Lower leg skin (tissue), 4 donors: ENCODE results near the gene PLEKHG4. TPM values are rescaled to one million over a fixed set of nuclear protein-coding genes. Genes with fewer than 3 reads are reported as not detected.

Source experiments
- DNase-seq, 2 donors: peaks; one replicate each; pipeline ENCODE4 v3.0.0-alpha.2; 2019; ENCODE audit warnings: low spot score in 2 of 2
- H3K4me3 ChIP-seq: fragments of 200-600 bp; sonication (generic); 2 replicates; pipeline ENCODE4 v1.5.1; 2017; ENCODE audit warnings: mild to moderate bottlenecking, low read depth; ENCODE audit not compliant: poor library complexity, severe bottlenecking
- CTCF ChIP-seq, 3 donors: fragments of 450-650 bp; IDR thresholded peaks; one replicate each; pipeline ENCODE4 v1.5.1; 2016; ENCODE audit warnings: antibody characterized with exemption in 3 of 3, mild to moderate bottlenecking in 3 of 3, moderate library complexity in 2 of 3
- POLR2A ChIP-seq, 2 donors: fragments of 450-650 bp; IDR thresholded peaks; one replicate each; pipeline ENCODE4 v1.6.1; 2016 to 2017; ENCODE audit warnings: antibody characterized with exemption in 2 of 2, mild to moderate bottlenecking in 1 of 2, moderate library complexity in 1 of 2
- WGBS, 2 donors: methylation state at CpG; one replicate each; pipeline ENCODE4 v1.1.5; 2018; 5-methylcytosine and 5-hydroxymethylcytosine counted together
- intact Hi-C: fragments of 100-400 bp; cut with DNase I; formaldehyde crosslinking; loops from one replicate; pipeline ENCODE4 v1.15.0; 2023; ENCODE audit warnings: low total_unique reads
- total RNA-seq, 4 donors: library from RNA; depleted of rRNA; stranded (reverse); fragments of >200 nt; gene quantifications; one replicate each; pipeline ENCODE4 v1.1.0, GENCODE V29; 2016

The PLEKHG4 gene
- total RNA-seq = 10 to 100 TPM; 16.6 to 28.0 (median 21.2) TPM

GRCh38 chr16:67279296-67280089 is at the start of gene PLEKHG4:
Gene PLEKHG4, plus strand, starts transcription at chr16:67279532. Its CDS starts 513 bp downstream, at chr16:67280045.
- intact Hi-C loops = loop anchor here (5.0 kb wide), 1 partner anchor 188 kb away; no protein-coding TSS in a partner anchor
- TF ChIP-seq POLR2A (IDR thresholded peaks at IDR 0.05) = no peak
- no peak for TF ChIP-seq CTCF (IDR thresholded peaks at IDR 0.05)
- H3K4me3 ChIP-seq = peak within 1 kb of the TSS; percentile 51
- peak; percentile 60 to 94 for DNase-seq
- WGBS, 2 donors = 40 to 43% methylated on average over 28 to 42 of the region's 83 CpGs

GRCh38 chr16:67229906-67230808 is 49.2 kb upstream of the PLEKHG4 start:
- no peak for TF ChIP-seq POLR2A (IDR thresholded peaks at IDR 0.05)
- TF ChIP-seq CTCF (IDR thresholded peaks at IDR 0.05) = no peak
- intact Hi-C loops = no loop called here
- DNase-seq = no peak
- no peak overlapping the region for H3K4me3 ChIP-seq
- WGBS, 2 donors = 86 to 92% methylated on average over 27 to 32 of the region's 32 CpGs

- no peak for DNase-seq
- TF ChIP-seq CTCF (IDR thresholded peaks at IDR 0.05) (no peak), POLR2A (IDR thresholded peaks at IDR 0.05) (no peak)
- no peak overlapping the region for H3K4me3 ChIP-seq
- WGBS, 2 donors = 78 to 89% methylated on average over 10 to 12 of the region's 12 CpGs
- intact Hi-C loops = no loop called here
Observed at GRCh38 chr16:67230809-67231660, 48.3 kb upstream of the PLEKHG4 start.

- WGBS, 2 donors = 67 to 72% methylated on average over 7 of the region's 7 CpGs
- H3K4me3 ChIP-seq = no peak overlapping the region
- no peak for DNase-seq
- TF ChIP-seq CTCF (IDR thresholded peaks at IDR 0.05) (no peak), POLR2A (IDR thresholded peaks at IDR 0.05) (no peak)
- intact Hi-C loops = no loop called here
Observed at GRCh38 chr16:67233596-67233995, 45.7 kb upstream of the PLEKHG4 start.

GRCh38 chr16:67234180-67234597 is 45.1 kb upstream of the PLEKHG4 start:
- no peak for DNase-seq
- no peak for TF ChIP-seq POLR2A (IDR thresholded peaks at IDR 0.05)
- no peak for TF ChIP-seq CTCF (IDR thresholded peaks at IDR 0.05)
- WGBS, 2 donors = 82 to 91% methylated on average over 10 of the region's 10 CpGs
- intact Hi-C loops = no loop called here
- no peak overlapping the region for H3K4me3 ChIP-seq
